Calu3 (cell line): Measurements from ENCODE around the gene THAP4. TPM values are rescaled to one million over a fixed set of nuclear protein-coding genes. Genes with fewer than 3 reads are reported as not detected.
"Not testable (repeated sequence)": the region's sequence is repeated elsewhere in the genome, so short reads cannot be mapped to it uniquely, and the experiment has no call there.

Experiments used
- BruUV-seq: library from RNA; stranded (reverse); fragments of 400-500 nt; replicated peaks from 2 replicates; lab custom pipeline; 2021; lab: Mats Ljungman, UMichigan
- CTCF ChIA-PET: fragments of 300-600 bp; sonication (Branson Sonifier 250); formaldehyde crosslinking; loops from one replicate; lab custom pipeline; 2022; ENCODE audit warnings: antibody characterized with exemption; lab: Charles Lee
- DNase-seq: peaks from one replicate; pipeline ENCODE4 v3.0.0; 2022
- H3K27ac Mint-ChIP-seq: one replicate; pipeline ENCODE4 v1.8.0; 2022; ENCODE audit warnings: mixed read lengths; ENCODE audit not compliant: unreplicated experiment
- H3K27me3 Mint-ChIP-seq: one replicate; pipeline ENCODE4 v1.8.0; 2022; ENCODE audit warnings: mixed read lengths; ENCODE audit not compliant: unreplicated experiment
- H3K36me3 Mint-ChIP-seq: one replicate; pipeline ENCODE4 v1.8.0; 2022; ENCODE audit warnings: mild to moderate bottlenecking, moderate library complexity, mixed read lengths; ENCODE audit not compliant: insufficient read depth, unreplicated experiment
- H3K4me1 Mint-ChIP-seq: one replicate; pipeline ENCODE4 v1.8.0; 2022; ENCODE audit warnings: mild to moderate bottlenecking, low read depth, mixed read lengths; ENCODE audit not compliant: unreplicated experiment
- H3K4me3 Mint-ChIP-seq: one replicate; pipeline ENCODE4 v1.8.0; 2022; ENCODE audit warnings: mild to moderate bottlenecking, low read depth, moderate library complexity, mixed read lengths; ENCODE audit not compliant: unreplicated experiment
- H3K9me3 Mint-ChIP-seq: one replicate; pipeline ENCODE4 v1.8.0; 2022; ENCODE audit warnings: low read depth, mixed read lengths; ENCODE audit not compliant: unreplicated experiment
- intact Hi-C: fragments of 100-400 bp; cut with micrococcal nuclease; formaldehyde crosslinking; loops from one replicate; pipeline ENCODE4 v1.10.0; 2022; ENCODE audit not compliant: unreplicated experiment
- total RNA-seq: library from RNA; stranded (reverse); gene quantifications from 2 replicates; pipeline ENCODE4 v1.2.3, GENCODE V29; 2022
- TF ChIP-seq, protein P1 (sequence below): fragments of 200-600 bp; IDR thresholded peaks from one replicate; pipeline ENCODE4 v1.8.0; 2022; ENCODE audit warnings: antibody characterized with exemption; ENCODE audit not compliant: unreplicated experiment

Gene THAP4
- total RNA-seq, 1 experiment from 2014 or later: 57.5 TPM

DNA sequence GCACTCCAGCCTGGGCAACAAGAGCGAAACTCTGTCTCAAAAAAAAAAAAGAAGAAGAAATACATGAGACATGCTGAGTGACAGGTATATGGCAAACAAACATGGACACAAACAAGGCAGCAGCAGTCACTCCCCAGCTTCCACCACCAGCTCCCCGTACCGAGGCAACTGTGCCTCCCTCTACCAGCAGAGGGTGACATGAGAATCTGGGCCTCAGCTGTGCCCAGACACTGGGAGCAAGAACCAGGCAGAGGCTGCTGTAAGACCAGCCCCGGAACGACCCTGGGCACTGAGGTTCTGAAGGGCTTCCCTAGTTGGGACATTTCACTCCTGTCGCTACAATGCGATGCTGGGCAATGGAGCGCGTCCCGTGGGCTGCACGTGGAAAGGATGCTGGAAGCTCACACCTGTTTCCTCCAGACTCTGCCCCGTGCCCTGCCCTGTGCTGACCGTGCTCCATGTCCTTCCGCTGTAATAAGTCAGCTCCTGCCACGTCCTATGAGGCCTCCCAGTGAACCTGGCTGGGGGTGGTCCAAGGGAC is 41.3 kb downstream of the THAP4 start:
- CTCF ChIA-PET: no interaction called here
- no peaks in the 10 kb centered on the region for H3K4me1 Mint-ChIP-seq
- H3K36me3 Mint-ChIP-seq: peaks cover 29% of the 10 kb centered on the region
- BruUV-seq: no TSS peak
- H3K27me3 Mint-ChIP-seq: no peaks in the 10 kb centered on the region
- TF ChIP-seq, protein P1, sequence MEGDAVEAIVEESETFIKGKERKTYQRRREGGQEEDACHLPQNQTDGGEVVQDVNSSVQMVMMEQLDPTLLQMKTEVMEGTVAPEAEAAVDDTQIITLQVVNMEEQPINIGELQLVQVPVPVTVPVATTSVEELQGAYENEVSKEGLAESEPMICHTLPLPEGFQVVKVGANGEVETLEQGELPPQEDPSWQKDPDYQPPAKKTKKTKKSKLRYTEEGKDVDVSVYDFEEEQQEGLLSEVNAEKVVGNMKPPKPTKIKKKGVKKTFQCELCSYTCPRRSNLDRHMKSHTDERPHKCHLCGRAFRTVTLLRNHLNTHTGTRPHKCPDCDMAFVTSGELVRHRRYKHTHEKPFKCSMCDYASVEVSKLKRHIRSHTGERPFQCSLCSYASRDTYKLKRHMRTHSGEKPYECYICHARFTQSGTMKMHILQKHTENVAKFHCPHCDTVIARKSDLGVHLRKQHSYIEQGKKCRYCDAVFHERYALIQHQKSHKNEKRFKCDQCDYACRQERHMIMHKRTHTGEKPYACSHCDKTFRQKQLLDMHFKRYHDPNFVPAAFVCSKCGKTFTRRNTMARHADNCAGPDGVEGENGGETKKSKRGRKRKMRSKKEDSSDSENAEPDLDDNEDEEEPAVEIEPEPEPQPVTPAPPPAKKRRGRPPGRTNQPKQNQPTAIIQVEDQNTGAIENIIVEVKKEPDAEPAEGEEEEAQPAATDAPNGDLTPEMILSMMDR: no peak
- no peak overlapping the region for H3K4me3 Mint-ChIP-seq
- intact Hi-C loops: loop anchor here (5.0 kb wide), 1 partner anchor 88 kb away; the partner anchor contains the start of gene STK25
- no peak overlapping the region for H3K27ac Mint-ChIP-seq
- H3K9me3 Mint-ChIP-seq: no peaks in the 10 kb centered on the region
- DNase-seq: no peak

DNA sequence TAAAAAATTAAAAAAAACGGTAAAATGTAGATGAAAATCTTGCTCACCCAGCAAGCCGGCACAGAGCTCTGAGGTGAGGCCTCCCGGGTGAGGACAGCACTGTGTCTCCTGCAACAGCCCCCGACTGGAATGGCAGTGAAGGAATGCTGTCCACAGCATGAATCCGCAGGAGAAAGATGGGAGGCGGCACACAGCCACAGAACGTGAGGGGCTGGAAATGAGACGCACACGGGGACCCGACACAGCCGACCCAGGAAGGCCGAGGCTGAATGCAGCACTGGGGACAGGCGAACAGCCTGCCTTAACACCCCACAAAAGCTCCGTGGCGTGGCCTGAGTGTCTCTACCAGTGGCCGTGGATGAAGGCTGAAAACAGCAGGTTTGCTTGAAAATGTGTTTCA is 43.7 kb downstream of the THAP4 start:
- no peaks in the 10 kb centered on the region for H3K27me3 Mint-ChIP-seq

DNA sequence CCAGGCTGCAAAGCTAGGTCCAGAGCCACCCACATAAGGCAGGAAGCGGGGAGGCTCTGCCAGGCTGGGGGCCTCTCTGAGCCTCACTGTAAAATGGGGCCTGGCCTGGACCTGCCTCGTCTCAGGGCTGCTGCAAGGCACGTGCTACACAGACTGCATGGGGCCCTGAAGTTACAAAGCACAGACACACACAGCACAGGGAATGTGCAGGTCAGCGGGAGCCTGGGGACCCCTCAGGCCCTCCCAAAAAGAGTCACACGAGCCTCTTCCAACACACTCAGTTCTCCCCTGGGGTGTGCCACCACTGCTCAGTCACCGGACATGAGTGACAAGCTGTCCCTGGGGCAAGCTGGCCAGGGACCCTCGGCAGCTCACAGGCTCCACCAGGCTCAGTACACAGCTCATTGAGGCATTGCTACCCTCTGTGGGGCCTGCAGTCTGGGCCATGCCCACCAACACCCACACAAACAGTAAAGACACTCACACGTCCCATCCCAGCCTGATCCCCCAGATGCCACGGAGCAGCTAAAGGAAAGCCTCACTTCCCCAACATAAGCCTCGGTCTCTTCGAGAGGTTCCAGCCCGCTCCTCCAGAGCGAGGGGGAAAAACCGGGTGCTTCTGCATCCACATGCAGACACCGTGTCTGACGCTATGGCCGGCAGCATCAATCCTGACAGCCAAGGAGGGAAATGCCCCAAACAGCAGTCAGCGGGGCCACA is 44.7 kb downstream of the THAP4 start:
- Mint-ChIP-seq H3K36me3 (peaks cover 22% of the 10 kb centered on the region), H3K4me3 (no peak overlapping the region), H3K27ac (no peak overlapping the region), H3K9me3 (no peaks in the 10 kb centered on the region), H3K27me3 (no peaks in the 10 kb centered on the region), H3K4me1 (no peaks in the 10 kb centered on the region)
- BruUV-seq: no TSS peak
- TF ChIP-seq, protein P1: no peak
- DNase-seq: no peak
- CTCF ChIA-PET: interaction anchor here (1.6 kb wide), 1 partner anchor 29 kb away, joined by 5 read pairs; no protein-coding TSS in a partner anchor
- intact Hi-C loops: no loop called here

More for the DNA sequence above, 43.7 kb downstream of the THAP4 start:
- TF ChIP-seq, protein P1: no peak
- CTCF ChIA-PET: no interaction called here
- no peak for DNase-seq
- Mint-ChIP-seq H3K9me3 (no peaks in the 10 kb centered on the region), H3K4me3 (no peak overlapping the region), H3K27ac (no peak overlapping the region), H3K36me3 (peaks cover 24% of the 10 kb centered on the region), H3K4me1 (no peaks in the 10 kb centered on the region)
- intact Hi-C loops: no loop called here
- BruUV-seq: no TSS peak

DNA sequence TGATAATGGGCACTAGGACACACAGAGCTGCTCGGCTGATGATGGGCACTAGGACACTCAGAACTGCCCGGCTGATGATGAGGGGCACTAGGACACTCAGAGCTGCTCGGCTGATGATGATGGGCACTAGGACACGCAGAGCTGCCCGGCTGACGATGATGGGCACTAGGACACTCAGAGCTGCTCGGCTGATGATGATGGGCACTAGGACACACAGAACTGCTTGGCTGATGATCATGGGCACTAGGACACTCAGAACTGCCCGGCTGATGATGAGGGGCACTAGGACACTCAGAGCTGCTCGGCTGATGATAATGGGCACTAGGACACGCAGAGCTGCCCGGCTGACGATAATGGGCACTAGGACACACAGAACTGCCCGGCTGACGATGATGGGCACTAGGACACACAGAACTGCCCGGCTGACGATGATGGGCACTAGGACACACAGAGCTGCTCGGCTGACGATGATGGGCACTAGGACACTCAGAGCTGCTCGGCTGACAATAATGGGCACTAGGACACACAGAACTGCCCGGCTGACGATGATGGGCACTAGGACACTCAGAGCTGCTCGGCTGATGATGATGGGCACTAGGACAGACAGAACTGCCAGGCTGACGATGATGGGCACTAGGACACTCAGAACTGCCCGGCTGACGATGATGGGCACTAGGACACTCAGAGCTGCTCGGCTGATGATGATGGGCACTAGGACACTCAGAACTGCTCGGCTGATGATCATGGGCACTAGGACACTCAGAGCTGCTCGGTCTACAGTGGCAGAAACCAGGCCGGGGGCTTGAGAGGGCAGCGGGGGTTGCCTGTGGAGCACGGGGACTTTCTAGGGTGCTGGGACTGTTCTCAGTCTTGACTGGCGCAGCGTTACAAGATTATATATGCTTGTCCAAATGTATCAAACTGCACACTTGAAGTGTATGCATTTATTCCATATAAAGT is 46.2 kb downstream of the THAP4 start:
- BruUV-seq, H3K4me3 Mint-ChIP-seq, H3K9me3 Mint-ChIP-seq, DNase-seq, H3K27me3 Mint-ChIP-seq, H3K27ac Mint-ChIP-seq, intact Hi-C loops, H3K4me1 Mint-ChIP-seq: not testable (repeated sequence)
- H3K36me3 Mint-ChIP-seq: peaks cover 33% of the 10 kb centered on the region
- CTCF ChIA-PET: interaction anchor here (1.6 kb wide), 1 partner anchor 27 kb away, joined by 5 read pairs; no protein-coding TSS in a partner anchor

DNA sequence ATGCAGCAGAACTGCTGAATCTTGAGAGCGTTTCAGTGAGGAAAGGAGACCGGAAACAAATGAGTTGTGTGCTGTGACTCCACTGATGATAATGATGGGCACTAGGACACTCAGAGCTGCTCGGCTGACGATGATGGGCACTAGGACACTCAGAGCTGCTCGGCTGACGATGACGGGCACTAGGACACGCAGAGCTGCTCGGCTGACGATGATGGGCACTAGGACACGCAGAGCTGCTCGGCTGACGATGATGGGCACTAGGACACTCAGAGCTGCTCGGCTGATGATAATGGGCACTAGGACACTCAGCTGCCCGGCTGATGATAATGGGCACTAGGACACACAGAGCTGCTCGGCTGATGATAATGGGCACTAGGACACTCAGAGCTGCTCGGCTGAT is 47.1 kb downstream of the THAP4 start:
- intact Hi-C loops, H3K27me3 Mint-ChIP-seq, H3K27ac Mint-ChIP-seq, H3K4me3 Mint-ChIP-seq, DNase-seq, BruUV-seq, CTCF ChIA-PET, H3K9me3 Mint-ChIP-seq, H3K4me1 Mint-ChIP-seq: not testable (repeated sequence)
- H3K36me3 Mint-ChIP-seq: peaks cover 42% of the 10 kb centered on the region
